Left lobe of liver (tissue), 2 donors: ENCODE data around the gene ARHGAP15. TPM values are rescaled to one million over a fixed set of nuclear protein-coding genes. Genes with fewer than 3 reads are reported as not detected.
"Not testable (repeated sequence)": the region's sequence is repeated elsewhere in the genome, so short reads cannot be mapped to it uniquely, and the experiment has no call there.

Source experiments
- ATAC-seq: fragments of 200-7000 bp; cut with Tn5 transposase; one replicate; pipeline ENCODE4 v1.9.1; 2020; ENCODE audit warnings: mild to moderate bottlenecking, moderate library complexity
- DNase-seq: peaks from one replicate; pipeline ENCODE4 v3.0.0-alpha.2; 2020; ENCODE audit warnings: low spot score
- total RNA-seq: library from RNA; stranded (reverse); gene quantifications from one replicate; pipeline ENCODE4 v1.2.1, GENCODE V29; 2021
- donor health status: DM: no; HTN: no; CAD: no; lungs with moderate emphysema.
- donor health status: DM: no; HTN: yes; CAD: no.

ARHGAP15 gene
- total RNA-seq = 2.3 TPM

DNA sequence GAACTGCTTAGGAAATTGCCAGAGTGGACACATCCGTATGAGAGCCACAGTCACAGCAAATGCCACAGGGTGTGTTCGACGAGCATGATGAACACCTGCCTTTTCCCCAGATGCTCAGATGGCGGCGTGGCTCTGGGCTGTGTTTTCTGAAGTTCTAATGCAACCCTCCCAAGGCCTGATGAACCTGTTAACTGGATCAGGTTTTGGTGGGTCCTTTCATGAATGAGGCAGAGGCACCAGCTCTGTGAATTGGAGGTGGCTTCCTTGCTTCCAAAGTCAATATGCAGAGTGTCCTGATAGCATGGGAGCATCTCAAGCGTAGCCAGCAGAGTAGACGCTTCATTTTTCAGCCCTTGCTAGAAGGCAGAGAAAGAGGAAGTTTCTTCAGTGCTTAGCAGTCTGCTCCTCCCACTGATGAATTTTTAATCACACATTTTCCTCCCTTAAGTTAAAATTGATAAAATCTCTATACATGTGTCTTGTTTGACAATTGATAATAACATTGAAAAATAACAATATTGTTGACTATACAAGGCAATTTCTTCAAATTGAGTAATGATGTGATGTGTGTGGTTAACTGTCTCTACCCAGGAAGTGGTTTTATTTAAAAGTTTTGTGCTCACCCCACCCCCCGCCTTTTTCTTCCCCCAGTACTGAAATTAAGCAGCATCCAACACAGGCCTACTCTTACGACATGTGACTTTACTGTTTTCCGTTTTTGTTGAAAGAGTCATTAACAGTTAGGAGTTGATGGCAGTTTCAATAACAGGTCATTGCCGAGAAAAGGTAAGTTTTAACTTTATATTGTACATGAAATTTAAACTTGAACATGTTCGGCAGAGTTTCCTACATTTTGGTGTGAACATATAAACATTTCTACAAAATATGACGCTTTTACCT, at the start of gene ARHGAP15:
ARHGAP15 (plus strand) TSS at position 739 of the 900 bp plus-strand sequence.
- no peak for DNase-seq

DNA sequence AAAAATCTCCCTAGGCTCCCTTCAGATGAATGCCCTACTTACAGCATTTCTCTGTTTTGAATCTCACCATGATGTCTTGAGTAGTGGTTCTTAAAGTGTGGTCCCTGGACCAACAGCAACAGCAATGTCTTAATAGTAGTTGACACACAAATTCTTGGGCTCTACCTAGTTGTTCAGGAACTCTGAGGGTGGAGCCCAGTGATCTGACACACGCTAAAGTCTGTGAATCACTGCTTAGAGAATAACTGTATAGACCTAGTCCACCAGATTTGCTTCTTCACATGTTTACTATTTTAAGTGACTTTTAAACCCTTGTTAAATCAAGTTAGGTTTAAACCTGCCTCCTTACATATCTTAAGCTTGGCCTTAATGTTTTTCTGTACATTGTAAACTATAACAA, 47.6 kb upstream of the ARHGAP15 start:
- ATAC-seq = no peak
- no peak for DNase-seq

More for the DNA sequence above, at the start of gene ARHGAP15:
- ATAC-seq = no peak

DNA sequence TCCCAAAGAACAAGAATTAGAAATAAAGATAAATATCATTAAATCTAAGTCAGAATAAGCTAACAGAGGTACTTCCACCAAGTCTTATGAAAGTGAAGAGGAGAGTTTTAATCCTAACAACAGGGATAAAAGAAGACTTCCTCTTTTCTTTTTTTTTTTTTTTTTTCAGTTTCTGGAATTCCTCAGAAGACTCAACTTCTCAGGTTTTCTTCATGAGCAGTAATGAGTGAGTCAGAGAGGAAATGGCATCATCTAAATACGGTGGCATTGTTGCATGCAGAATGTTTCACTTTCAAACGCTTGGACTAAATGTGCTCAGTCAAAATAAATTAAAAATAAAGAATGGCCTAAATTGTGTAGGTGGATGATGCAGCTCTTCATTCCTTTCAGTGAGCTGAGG, 45.6 kb upstream of the ARHGAP15 start:
- ATAC-seq (no peak), DNase-seq (no peak)

DNA sequence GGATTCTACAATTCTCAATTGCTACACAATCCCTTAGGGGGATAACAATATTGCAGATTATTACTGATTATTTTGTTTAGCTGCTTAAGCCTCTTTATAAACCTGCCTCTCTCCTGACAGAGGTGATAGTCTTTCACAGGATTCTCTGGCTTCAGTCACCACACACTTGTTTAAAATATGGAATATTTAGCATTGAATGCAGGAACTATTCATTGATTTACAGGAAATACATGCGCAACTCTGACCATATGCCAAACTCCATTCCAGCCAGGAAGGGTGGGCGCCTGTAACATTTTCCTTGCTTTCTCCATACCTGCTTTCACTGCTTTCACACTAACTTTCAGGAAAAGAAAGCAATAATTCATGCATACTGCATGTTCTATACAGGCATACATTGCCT, 44.8 kb upstream of the ARHGAP15 start:
- DNase-seq (no peak), ATAC-seq (no peak)

DNA sequence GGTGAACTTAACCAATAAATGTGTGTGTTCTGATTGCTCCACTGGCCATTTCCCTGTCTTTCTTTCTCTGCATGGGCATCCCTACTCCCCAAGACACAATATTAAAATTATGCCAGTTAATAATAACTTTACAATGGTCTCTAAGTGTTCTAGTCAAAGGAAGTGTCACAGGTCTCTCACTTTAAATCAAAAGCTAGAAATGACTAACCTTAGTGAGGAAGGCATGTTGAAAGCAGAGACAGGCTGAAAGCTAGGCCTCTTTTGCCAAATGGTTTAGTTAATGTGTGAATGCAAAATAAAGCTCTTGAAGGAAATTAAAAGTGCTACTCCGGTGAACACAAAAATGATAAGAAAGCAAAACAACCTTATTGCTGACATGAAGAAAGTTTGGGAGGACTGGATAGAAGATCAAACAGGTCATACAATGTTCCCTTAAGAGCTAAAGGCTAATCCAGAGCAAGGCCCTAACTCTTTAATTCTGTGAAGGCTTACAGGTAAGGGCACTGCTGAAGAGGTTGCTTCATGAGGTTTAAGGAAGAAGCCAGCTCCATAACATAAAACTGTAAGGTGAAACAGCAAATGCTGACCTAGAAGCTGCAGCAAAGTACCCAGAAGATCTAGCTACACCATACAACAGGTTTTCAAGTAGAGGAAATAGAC, 44.0 kb upstream of the ARHGAP15 start:
- DNase-seq = no peak
- no peak for ATAC-seq

DNA sequence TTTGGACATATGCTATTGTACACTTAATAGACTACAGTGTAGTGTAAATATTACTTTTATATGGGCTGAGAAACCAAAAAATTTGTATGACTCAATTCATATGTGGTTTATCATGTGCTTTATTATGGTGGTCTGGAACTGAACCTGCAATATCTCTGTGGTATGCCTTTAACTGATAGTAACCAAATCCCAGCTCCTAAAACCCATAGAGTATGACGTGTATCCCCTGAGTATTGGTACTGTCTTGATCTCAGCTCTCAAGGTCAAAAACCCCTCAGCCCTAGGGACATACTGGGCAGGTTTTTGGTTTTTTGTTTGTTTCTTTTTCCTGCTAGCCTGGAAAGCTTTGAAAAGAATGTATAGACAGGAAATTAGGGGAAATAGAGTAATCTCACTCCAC, 42.2 kb upstream of the ARHGAP15 start:
- no peak for ATAC-seq
- no peak for DNase-seq

DNA sequence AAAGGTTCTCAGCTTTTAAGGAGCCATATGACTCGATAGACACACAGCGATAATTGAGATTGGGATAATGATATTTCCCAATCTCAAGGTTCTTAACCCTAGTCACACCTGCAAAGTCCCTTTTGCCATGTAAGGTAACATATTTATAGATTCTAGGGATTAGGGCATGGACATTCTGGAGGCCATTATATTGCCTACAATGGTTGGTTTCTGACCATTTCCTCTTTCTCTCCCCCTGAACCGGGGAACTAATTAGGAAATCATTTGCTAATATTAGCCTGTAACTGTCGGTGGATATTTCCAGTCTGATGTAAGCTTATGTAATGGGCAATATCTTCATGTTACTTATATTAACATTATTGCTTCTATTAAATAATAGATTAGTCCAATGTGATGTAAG, 40.8 kb upstream of the ARHGAP15 start:
- DNase-seq = no peak
- no peak for ATAC-seq

DNA sequence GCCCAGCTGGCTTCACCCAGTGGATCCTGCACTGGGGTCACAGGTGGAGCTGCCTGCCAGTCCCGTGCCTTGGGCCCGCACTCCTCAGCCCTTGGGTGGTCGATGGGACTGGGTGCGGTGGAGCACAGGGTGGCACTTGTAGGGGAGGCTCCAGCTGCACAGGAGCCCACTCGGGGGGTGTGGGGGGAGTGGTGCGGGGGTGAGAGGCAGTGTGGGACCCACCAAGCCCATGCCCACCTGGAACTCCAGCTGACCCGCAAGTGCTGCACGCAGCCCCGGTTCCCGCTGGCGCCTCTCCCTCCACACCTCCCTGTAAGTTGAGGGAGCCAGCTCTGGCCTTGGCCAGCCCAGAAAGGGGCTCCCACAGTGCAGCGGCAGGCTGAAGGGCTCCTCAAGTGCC, 39.7 kb upstream of the ARHGAP15 start:
- not testable (repeated sequence) for DNase-seq, ATAC-seq

DNA sequence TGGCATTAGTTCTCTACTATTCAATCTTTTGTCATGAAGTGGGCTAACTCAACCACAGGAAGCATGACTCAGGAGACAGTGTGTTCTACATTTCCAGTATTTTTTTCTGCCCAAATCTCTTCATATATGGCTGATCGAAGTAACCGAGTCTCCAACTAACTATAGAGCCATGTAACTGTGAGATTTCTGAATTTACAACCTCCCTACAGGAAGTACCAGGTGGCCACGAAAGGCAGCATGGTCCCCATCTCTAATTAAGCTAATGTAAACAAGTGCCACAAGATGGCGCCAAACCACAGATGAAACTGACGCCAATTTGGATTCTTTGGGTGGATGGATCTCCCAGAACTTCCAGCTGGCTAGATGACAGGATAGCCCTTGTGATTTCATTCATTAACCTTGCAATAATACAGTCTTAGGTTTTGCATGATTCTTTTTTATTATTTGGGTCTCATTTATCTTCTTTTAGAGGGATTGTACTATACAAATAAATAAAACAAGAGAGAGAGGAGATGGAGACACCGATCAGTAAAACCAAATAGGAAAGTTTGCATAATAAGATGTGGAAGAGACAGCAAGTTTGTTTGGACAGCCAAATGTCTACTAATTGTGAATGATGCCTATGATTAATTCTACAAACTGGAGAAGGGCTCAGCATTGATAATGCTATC, 18.3 kb upstream of the ARHGAP15 start:
- DNase-seq (peak; percentile 61), ATAC-seq (peak; percentile 95)

DNA sequence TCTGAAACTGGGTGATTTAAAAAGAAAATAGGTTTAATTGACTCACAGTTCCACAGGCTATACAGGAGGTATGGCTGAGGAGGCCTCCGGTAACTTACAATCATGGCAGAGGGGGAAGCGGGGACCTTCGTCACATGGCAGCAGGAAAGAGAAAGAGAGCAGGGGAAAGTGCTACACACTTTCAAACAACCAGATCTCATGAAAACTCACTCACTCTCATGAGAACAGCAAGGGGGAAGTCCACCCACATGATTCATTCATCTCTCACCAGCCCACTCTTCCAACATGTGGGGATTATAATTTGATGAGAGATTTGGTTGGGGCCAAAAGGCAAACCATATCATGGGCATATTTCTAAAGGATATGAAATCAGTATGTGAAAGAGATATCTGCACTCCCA, 12.0 kb upstream of the ARHGAP15 start:
- no peak for DNase-seq
- ATAC-seq = no peak

DNA sequence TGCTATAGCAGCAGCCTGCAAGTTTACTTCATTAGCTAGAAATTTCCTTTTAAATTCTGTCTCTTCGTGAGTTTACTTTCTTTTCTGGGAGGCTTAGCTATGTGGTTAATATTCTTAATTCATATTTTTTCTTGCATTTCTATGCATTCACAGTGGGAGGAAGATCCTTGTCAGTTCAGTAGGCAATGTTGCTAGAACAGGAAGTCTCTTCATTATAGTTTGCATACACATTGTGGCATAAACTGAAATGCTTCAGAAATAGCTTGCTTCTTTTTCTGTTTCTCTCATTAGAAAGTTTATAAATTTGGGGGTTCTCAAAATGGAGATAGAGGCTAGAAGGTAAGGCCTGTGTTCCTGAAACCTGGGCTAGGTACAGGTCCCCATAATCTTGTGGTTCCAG, 8.1 kb upstream of the ARHGAP15 start:
- ATAC-seq (no peak), DNase-seq (no peak)

DNA sequence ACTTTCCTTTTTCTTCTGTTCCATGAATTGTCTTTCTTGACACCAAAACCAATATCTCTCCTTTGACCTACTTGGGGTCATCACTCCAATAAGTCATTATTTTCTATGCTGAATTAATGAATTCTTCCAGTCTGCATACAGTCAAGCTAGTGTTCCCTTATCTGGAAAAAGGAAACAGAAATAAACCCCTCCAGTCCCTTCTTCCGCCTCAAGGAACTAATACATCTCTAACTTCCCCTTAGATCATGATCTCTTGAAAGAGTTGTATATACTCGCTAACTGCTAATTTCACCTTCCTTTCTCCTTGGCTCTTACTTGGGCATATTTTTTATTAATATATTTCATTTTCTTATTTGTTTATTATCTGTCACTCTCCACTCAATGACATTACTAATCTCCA, 7.3 kb upstream of the ARHGAP15 start:
- ATAC-seq (no peak), DNase-seq (no peak)

DNA sequence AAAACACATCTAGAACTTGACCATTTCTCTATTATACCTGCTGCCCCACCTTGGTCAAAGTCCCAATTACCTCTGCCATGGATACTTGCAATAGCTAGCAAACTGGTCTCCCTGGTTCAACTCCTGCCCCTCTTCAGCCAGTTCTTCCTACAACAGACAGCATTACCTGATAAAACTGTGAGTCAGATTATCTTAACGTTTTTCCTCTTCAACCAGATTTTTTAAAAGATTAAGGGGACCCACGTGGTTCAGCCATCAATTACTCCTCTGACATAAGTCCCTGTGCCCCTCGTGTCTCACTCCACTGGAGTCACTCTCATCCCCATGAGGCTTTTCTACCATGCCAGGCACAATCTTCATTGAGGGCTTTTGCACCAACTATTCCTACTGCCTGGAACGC, 5.3 kb upstream of the ARHGAP15 start:
- ATAC-seq (no peak), DNase-seq (no peak)

DNA sequence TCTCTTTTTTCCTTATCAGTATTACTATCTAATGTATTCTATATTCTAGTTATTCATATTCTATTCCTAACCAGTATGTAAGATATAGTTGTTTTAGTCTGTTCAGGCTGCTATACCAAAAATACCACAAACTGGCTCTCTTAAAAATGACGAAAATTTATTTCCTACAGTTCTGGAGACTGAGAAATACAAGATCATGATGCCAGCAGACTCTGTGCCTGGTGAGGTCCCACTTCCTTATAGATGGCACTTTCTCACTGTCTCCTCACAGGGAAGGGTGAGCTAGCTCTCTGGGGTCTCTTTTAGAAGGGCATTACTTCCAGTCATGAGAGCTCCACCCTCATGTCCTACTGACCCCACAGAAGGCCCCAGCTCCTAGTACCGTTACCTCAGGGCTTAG, 4.8 kb upstream of the ARHGAP15 start:
- ATAC-seq = no peak
- DNase-seq = no peak

DNA sequence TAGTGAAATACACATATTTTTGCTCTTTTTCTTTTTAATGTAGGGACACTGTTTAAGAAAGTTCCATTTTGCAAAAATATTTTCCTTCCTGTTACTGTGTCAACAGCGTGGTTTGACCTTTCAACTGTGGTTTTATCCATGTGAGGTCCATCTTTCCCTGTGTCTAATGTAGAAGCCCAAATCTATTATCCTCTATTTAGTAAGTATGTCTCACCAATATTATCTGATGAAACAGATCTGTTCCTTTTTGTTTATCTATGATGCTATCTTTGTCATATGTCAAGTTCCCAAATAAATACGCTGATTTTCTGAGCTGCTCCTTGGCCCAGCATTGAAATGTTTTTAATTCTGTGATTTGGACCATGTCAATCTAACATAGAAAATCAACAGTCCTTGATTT, 3.5 kb upstream of the ARHGAP15 start:
- DNase-seq (no peak), ATAC-seq (no peak)

DNA sequence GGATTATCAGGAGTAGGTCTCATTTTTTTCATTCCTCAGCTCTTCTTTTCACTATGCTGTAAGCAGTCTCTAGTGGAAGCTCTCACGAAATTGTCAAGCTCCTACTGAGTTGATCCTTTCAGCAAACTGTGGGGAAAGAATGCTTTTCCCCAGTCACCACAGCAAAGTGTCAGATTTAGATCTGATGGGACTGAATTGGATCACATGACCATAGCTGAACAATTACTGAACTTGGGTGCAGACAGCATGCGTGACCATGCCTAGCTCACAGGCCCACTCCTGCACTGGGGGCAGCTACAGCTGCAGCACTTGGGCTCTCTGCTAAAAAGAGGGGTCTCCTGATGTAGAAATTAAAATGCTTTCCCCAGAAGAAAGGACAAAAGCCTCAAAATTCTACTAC, 3.1 kb downstream of the ARHGAP15 start:
- ATAC-seq (no peak), DNase-seq (no peak)

DNA sequence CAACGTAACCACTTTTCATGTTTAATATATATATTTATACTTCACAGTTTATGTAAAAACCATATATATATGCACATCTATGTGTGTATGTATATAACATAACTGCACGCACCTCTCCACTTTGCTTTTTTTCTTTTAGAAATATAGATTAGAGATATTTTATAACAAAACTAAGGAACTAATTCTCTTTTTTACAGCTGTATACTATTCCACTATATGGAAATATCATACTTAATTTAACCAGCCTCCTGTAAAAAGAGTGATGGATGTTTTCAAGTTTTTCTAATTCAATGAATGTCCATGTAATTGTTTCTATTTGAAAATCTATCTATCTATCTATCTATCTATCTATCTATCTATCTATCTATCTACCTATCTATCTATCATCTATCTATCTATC, 4.6 kb downstream of the ARHGAP15 start:
- no peak for ATAC-seq

DNA sequence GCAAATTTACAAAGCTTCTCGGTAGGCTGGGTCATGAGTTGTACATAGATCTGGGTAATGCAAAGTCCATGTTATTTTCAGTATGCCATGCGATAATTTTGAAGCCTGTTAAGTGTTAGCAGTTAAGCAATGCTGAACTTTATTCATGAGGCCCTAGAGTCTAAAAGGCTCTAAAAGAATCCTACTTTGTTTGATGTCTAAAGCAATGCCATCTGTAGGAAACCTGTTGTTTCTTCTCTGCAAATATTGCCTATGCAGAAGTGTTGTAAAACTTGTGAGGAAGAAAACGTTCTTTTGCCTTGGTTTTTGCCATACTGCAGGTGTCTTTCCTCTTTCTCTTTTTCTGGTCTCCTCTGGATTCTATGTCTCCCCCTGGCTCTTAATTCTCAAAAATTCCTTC, 9.1 kb downstream of the ARHGAP15 start:
- DNase-seq = no peak
- ATAC-seq = no peak

More for the DNA sequence above, 4.6 kb downstream of the ARHGAP15 start:
- DNase-seq = no peak

DNA sequence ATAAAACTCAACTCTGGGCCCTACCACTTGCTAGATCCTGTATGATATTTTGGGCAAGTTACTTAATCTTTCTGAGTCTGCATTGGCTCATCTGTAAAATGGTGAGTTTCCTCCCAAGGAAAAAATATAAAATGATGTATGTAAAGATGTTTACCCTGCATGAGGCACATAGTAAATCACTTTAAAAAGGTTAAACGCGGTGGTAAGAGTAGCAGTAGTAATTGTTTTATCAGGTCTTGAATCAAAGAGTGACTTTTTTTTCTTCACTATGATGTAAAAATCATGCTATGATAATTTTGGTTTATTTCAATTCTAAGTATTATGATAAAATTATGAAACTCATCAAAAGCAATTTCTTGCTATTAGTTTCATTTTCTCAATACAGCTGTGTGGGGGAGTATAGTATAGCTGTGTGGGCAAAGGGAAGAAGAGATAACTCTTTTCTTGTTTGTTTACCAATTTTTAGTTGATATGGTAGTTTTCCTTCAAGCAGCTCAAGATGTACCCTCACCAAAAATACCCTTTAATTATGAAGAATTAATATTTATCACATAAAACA, 10.7 kb downstream of the ARHGAP15 start:
- no peak for ATAC-seq
- no peak for DNase-seq

DNA sequence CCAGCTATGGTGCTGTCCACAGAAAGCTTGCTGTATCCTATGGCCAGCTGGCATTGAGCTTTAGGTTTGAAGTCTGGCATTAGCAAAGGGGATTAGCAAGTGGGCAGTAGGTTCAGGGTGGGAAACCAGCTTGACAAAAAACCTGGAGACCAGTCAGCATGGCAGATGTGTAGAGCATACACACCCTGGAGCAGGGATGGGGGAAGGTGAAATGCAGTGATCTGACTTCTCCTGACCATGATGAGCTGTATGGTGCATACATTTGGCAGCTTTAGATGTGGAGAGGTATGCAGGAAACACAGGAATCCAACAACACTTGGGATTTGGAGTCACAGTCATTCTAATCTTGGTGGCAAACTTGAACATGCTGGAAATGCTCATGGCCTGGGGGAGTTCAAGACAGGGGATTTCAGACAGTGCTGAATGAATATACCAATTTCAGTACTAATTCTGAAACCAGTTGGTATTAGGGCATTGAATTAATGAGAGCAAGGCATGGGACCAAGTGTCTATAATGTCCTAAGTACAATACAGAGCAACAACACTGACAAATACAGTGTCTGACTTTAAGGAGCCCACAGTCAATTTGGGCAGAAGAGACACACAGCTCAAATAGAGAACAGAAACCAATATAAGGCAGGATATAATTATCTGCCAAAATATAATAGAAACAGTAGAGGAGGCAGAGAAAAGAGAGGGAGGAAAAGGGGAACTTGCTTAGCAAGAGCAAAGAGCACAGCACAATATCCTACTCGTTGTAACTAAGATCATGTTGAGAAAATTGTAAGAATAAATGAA, 11.8 kb downstream of the ARHGAP15 start:
- DNase-seq (no peak), ATAC-seq (no peak)

DNA sequence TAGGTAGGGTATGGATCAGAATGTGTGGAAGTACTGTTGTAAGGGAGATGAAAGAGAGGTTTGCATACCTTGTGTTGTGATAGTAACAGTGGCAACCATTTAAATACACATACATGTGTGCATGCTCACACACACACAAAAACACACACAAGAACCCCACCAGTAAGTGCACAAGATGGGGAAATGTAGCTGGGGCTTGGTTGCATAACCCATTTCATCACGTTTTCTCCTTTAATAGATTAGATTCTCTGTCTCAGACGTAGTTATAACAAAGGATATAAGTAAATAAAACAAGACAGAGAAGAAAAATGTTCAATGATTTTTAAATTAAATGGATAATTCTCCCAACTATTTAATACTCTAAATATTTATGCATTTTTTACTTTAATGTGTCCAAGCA, 13.4 kb downstream of the ARHGAP15 start:
- ATAC-seq (no peak), DNase-seq (no peak)
